Smooth muscle cell (in vitro differentiated cells): ENCODE results near the gene ARSG. TPM values are rescaled to one million over a fixed set of nuclear protein-coding genes. Genes with fewer than 3 reads are reported as not detected.

Source experiments
- DNase-seq: peaks from one replicate; lab custom pipeline; 2025; ENCODE audit not compliant: unreplicated experiment; lab: John Stamatoyannopoulos, UW
- H2AFZ ChIP-seq: fragments of 200-600 bp; sonication (generic); 2 replicates; pipeline ENCODE4 v1.6.0; 2016; ENCODE audit warnings: antibody characterized with exemption, low read depth, mild to moderate bottlenecking
- H3F3A ChIP-seq: fragments of 200-600 bp; sonication (generic); 2 replicates; pipeline ENCODE4 v1.6.0; 2017; ENCODE audit warnings: antibody characterized with exemption, low read depth
- H3K27ac ChIP-seq: fragments of 200-600 bp; sonication (generic); 2 replicates; pipeline ENCODE4 v1.5.1; 2016; ENCODE audit warnings: low read depth, mild to moderate bottlenecking
- H3K27me3 ChIP-seq: fragments of 200-600 bp; sonication (generic); 2 replicates; pipeline ENCODE4 v1.6.1; 2016; ENCODE audit warnings: low read depth, mild to moderate bottlenecking
- H3K36me3 ChIP-seq: fragments of 200-600 bp; sonication (generic); 2 replicates; pipeline ENCODE4 v1.5.1; 2016; ENCODE audit warnings: low read depth
- H3K4me1 ChIP-seq: fragments of 200-600 bp; sonication (generic); 2 replicates; pipeline ENCODE4 v1.5.1; 2016; ENCODE audit warnings: low read depth
- H3K4me2 ChIP-seq: fragments of 200-600 bp; sonication (generic); 2 replicates; pipeline ENCODE4 v1.6.0; 2016; ENCODE audit warnings: mild to moderate bottlenecking
- H3K4me3 ChIP-seq: fragments of 200-600 bp; sonication (generic); 2 replicates; pipeline ENCODE4 v1.5.1; 2016; ENCODE audit warnings: mild to moderate bottlenecking
- H3K79me2 ChIP-seq: fragments of 200-600 bp; sonication (generic); 2 replicates; pipeline ENCODE4 v1.6.0; 2016; ENCODE audit warnings: low read depth, mild to moderate bottlenecking
- H3K9ac ChIP-seq: fragments of 200-600 bp; sonication (generic); 2 replicates; pipeline ENCODE4 v1.6.0; 2016; ENCODE audit warnings: low read depth
- H3K9me3 ChIP-seq: fragments of 200-600 bp; sonication (generic); replicated peaks from 2 replicates; pipeline ENCODE4 v1.5.1; 2016; ENCODE audit warnings: low read depth
- H4K20me1 ChIP-seq: fragments of 200-600 bp; sonication (generic); 2 replicates; pipeline ENCODE4 v1.6.0; 2016; ENCODE audit warnings: low read depth
- CTCF ChIP-seq: fragments of 200-600 bp; sonication (generic); IDR thresholded peaks from 2 replicates; pipeline ENCODE4 v1.5.1; 2017; ENCODE audit warnings: borderline replicate concordance, mild to moderate bottlenecking, antibody characterized with exemption; ENCODE audit not compliant: insufficient read depth, poor library complexity, severe bottlenecking
- WGBS: methylation state at CpG from one replicate; pipeline ENCODE4 v1.1.7; 2016; ENCODE audit warnings: low lambda C conversion rate; 5-methylcytosine and 5-hydroxymethylcytosine counted together
- polyA plus RNA-seq: library from polyadenylated mRNA; unstranded; fragments of >200 nt; fragmentation: Nextera tagmentation; extraction: Ambion mirVana; gene quantifications from 2 replicates; pipeline ENCODE4 v1.2.1, GENCODE V29; 2016
- total RNA-seq: library from RNA; depleted of rRNA; stranded (reverse); fragments of >200 nt; gene quantifications from 2 replicates; pipeline ENCODE4 v1.2.3, GENCODE V29; 2014

The ARSG gene
- total and polyA plus RNA-seq, 2 experiments from 2014 or later = 1.0 to 2.4 TPM

DNA sequence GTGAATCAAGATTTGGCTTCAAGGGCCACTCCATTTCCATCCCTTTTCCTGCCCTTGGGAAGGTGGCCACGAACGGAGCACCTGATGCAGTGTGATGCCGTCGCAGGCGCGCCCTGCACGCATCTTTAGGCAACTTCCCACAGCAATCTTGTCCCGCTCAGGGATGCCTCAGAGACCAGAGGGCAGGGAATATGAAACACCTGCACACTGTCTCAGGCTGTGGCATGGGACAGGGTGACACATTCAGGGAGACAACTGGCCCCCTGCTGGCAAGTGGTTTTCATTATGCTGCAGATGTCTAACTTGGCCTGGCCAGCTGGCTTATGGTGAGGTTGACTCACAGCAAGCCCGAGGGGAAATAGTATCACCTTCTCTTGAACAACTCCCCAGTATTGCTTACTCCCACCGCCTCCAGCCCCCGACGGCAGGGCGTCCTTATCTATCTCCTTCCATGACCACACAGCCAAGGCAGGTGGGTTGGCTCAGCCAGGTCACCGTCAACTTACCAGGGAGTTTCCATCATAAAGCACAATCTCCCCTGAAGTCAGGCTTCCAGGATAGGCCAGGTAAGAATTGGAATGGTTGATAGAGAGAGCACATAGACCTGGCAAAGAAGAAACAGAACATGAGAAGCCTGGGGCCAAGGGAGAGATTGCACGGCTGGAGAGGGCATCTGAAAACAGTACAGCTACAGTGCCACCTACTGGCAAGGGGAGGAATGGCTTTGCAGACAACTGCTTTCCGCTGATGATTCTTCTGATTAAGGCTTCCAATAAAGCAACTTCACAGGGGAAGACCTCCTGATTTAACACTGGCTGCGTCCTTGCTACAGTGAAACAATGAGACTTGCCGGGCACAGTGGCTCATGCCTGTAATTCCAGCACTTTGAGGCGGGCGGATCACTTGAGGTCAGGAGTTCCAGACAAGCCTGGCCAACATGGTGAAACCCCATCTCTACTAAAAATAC, 144.9 kb downstream of the ARSG start:
- H3K4me1 ChIP-seq = no peaks in the 10 kb centered on the region
- H3K9me3 ChIP-seq = no peaks in the 10 kb centered on the region
- H3K36me3 ChIP-seq = peaks cover 22% of the 10 kb centered on the region
- H3K4me3 ChIP-seq = no peak overlapping the region
- peak; percentile 86 for TF ChIP-seq CTCF
- H3K27me3 ChIP-seq = no peaks in the 10 kb centered on the region
- peak; percentile 8 for DNase-seq
- H3K9ac ChIP-seq = no peak overlapping the region
- peaks cover 14% of the 10 kb centered on the region for H3F3A ChIP-seq
- no peak overlapping the region for H2AFZ ChIP-seq
- H3K4me2 ChIP-seq = no peak overlapping the region
- peak overlapping the region; percentile 61 for H3K27ac ChIP-seq
- no peaks in the 10 kb centered on the region for H3K79me2 ChIP-seq
- H4K20me1 ChIP-seq = peaks cover 38% of the 10 kb centered on the region
- WGBS = 65% methylated on average over 20 of the region's 20 CpGs

GRCh38 chr17:68437979-68438822, 146.9 kb downstream of the ARSG start:
- WGBS = 58% methylated on average over 14 of the region's 14 CpGs

GRCh38 chr17:68439656-68440290, 148.5 kb downstream of the ARSG start:
- DNase-seq = no peak
- Histone ChIP-seq H3K4me2 (no peak overlapping the region), H3K9ac (no peak overlapping the region), H3K27me3 (no peaks in the 10 kb centered on the region), H3K4me3 (no peak overlapping the region), H3F3A (peaks cover 41% of the 10 kb centered on the region), H2AFZ (no peak overlapping the region), H4K20me1 (peaks cover 45% of the 10 kb centered on the region), H3K27ac (peak overlapping the region; percentile 21), H3K79me2 (no peaks in the 10 kb centered on the region), H3K36me3 (peaks cover 17% of the 10 kb centered on the region), H3K9me3 (no peaks in the 10 kb centered on the region), H3K4me1 (no peaks in the 10 kb centered on the region)
- no peak for TF ChIP-seq CTCF
- 80% methylated on average over 8 of the region's 8 CpGs for WGBS

More at GRCh38 chr17:68437979-68438822, 146.9 kb downstream of the ARSG start:
- peaks cover 19% of the 10 kb centered on the region for H3K36me3 ChIP-seq
- H3F3A ChIP-seq = peaks cover 31% of the 10 kb centered on the region
- H3K4me2 ChIP-seq = peak overlapping the region; percentile 7
- no peaks in the 10 kb centered on the region for H3K79me2 ChIP-seq
- H2AFZ ChIP-seq = no peak overlapping the region
- no peak overlapping the region for H3K9ac ChIP-seq
- peak overlapping the region; percentile 58 for H3K27ac ChIP-seq
- peaks cover 49% of the 10 kb centered on the region for H4K20me1 ChIP-seq
- H3K27me3 ChIP-seq = no peaks in the 10 kb centered on the region
- H3K9me3 ChIP-seq = no peaks in the 10 kb centered on the region
- no peak for TF ChIP-seq CTCF
- no peaks in the 10 kb centered on the region for H3K4me1 ChIP-seq
- DNase-seq = no peak
- peak overlapping the region; percentile 17 for H3K4me3 ChIP-seq
